GM18499 (cell line): Measurements from ENCODE around the gene AHSP.
"Not testable (repeated sequence)": the region's sequence is repeated elsewhere in the genome, so short reads cannot be mapped to it uniquely, and the experiment has no call there.

ENCODE experiments used
- ATAC-seq: cut with Tn5 transposase; IDR thresholded peaks from one replicate; pipeline ENCODE4 v1.9.1; 2021; ENCODE audit warnings: moderate number of reproducible peaks; ENCODE audit not compliant: insufficient read depth, unreplicated experiment

Gene AHSP

GRCh38 chr16:31529937-31530312 is 2.2 kb downstream of the AHSP start:
- ATAC-seq, result no peak

GRCh38 chr16:31530405-31530804 is 2.7 kb downstream of the AHSP start:
- no peak for ATAC-seq

- ATAC-seq, result no peak
These were observed 3.4 kb downstream of the AHSP start for GRCh38 chr16:31531096-31531495.

GRCh38 chr16:31532120-31532519 is 4.4 kb downstream of the AHSP start:
- ATAC-seq, result no peak

GRCh38 chr16:31532896-31533295 is 5.2 kb downstream of the AHSP start:
- ATAC-seq, result no peak

GRCh38 chr16:31535737-31536136 is 8.0 kb downstream of the AHSP start:
- ATAC-seq, result no peak

- ATAC-seq, result no peak
These were observed 9.2 kb downstream of the AHSP start for GRCh38 chr16:31536804-31537361.

GRCh38 chr16:31537362-31538242 is 9.9 kb downstream of the AHSP start:
- no peak for ATAC-seq

GRCh38 chr16:31538243-31538598 is 10.5 kb downstream of the AHSP start:
- not testable (repeated sequence) for ATAC-seq

GRCh38 chr16:31539762-31540161 is 12.1 kb downstream of the AHSP start:
- ATAC-seq, result not testable (repeated sequence)

GRCh38 chr16:31542763-31543162 is 15.1 kb downstream of the AHSP start:
- ATAC-seq, result no peak

- no peak for ATAC-seq
These were observed 33.9 kb downstream of the AHSP start for GRCh38 chr16:31561426-31562233.

GRCh38 chr16:31568577-31569359 is 41.1 kb downstream of the AHSP start:
- ATAC-seq, result no peak

GRCh38 chr16:31569360-31569717 is 41.6 kb downstream of the AHSP start:
- ATAC-seq, result no peak

GRCh38 chr16:31572821-31573220 is 45.1 kb downstream of the AHSP start:
- no peak for ATAC-seq

- ATAC-seq, result not testable (repeated sequence)
These were observed 46.5 kb downstream of the AHSP start for GRCh38 chr16:31574159-31574558.

GRCh38 chr16:31577411-31577810 is 49.7 kb downstream of the AHSP start:
- no peak for ATAC-seq
